Measurements from ENCODE around the gene OR51V1.

The OR51V1 gene

GRCh38 chr11:5230266-5230665, 29.8 kb upstream of the OR51V1 start:
- no peak for DNase-seq (ENCODE audit: low read depth)

GRCh38 chr11:5229796-5230195, 29.3 kb upstream of the OR51V1 start:
- DNase-seq (ENCODE audit: low read depth) = no peak

GRCh38 chr11:5229356-5229755, 28.9 kb upstream of the OR51V1 start:
- DNase-seq (ENCODE audit: low read depth) = no peak

- no peak for DNase-seq (ENCODE audit: low read depth)
Observed at GRCh38 chr11:5228124-5228523, 27.6 kb upstream of the OR51V1 start.

GRCh38 chr11:5227681-5228080, 27.2 kb upstream of the OR51V1 start:
- no peak for DNase-seq (ENCODE audit: low read depth)

- DNase-seq (ENCODE audit: low read depth) = no peak
Observed at GRCh38 chr11:5226732-5227310, 26.3 kb upstream of the OR51V1 start, which contains the start of gene HBB. Gene HBB (minus strand): TSS chr11:5227071. CDS start chr11:5227021, 50 bp downstream.

GRCh38 chr11:5225480-5225871, 25.0 kb upstream of the OR51V1 start:
- DNase-seq (ENCODE audit: low read depth) = no peak

GRCh38 chr11:5224538-5225479, 24.3 kb upstream of the OR51V1 start:
- no peak for DNase-seq (ENCODE audit: low read depth)

- DNase-seq (ENCODE audit: low read depth) = no peak
Observed at GRCh38 chr11:5223686-5224085, 23.2 kb upstream of the OR51V1 start.

- DNase-seq (ENCODE audit: low read depth) = no peak
Observed at GRCh38 chr11:5223146-5223545, 22.7 kb upstream of the OR51V1 start.

GRCh38 chr11:5210376-5210885, 9.9 kb upstream of the OR51V1 start:
- no peak for DNase-seq (ENCODE audit: low read depth)

- no peak for DNase-seq (ENCODE audit: low read depth)
Observed at GRCh38 chr11:5204787-5205186, 4.3 kb upstream of the OR51V1 start.

- DNase-seq (ENCODE audit: low read depth) = no peak
Observed at GRCh38 chr11:5203366-5203765, 2.9 kb upstream of the OR51V1 start.

GRCh38 chr11:5198285-5198684, 2.2 kb downstream of the OR51V1 start:
- DNase-seq (ENCODE audit: low read depth) = no peak

- DNase-seq (ENCODE audit: low read depth) = no peak
Observed at GRCh38 chr11:5197536-5197935, 2.9 kb downstream of the OR51V1 start.

GRCh38 chr11:5196731-5197130, 3.8 kb downstream of the OR51V1 start:
- DNase-seq (ENCODE audit: low read depth) = no peak

- DNase-seq (ENCODE audit: low read depth) = no peak
Observed at GRCh38 chr11:5196067-5196466, 4.4 kb downstream of the OR51V1 start.

- DNase-seq (ENCODE audit: low read depth) = no peak
Observed at GRCh38 chr11:5192738-5193137, 7.7 kb downstream of the OR51V1 start.

- no peak for DNase-seq (ENCODE audit: low read depth)
Observed at GRCh38 chr11:5188201-5188600, 12.3 kb downstream of the OR51V1 start.

- DNase-seq (ENCODE audit: low read depth) = no peak
Observed at GRCh38 chr11:5178046-5178837, 22.2 kb downstream of the OR51V1 start.

GRCh38 chr11:5174934-5175333, 25.5 kb downstream of the OR51V1 start:
- no peak for DNase-seq (ENCODE audit: low read depth)

- no peak for DNase-seq (ENCODE audit: low read depth)
Observed at GRCh38 chr11:5171856-5172255, 28.6 kb downstream of the OR51V1 start.
